ENCODE results near the gene NEB. TPM values are rescaled to one million over a fixed set of nuclear protein-coding genes. Genes with fewer than 3 reads are reported as not detected.

Gene NEB
- total and polyA plus RNA-seq, 2 of the 4 experiments (the other 2 are of a cell fraction) = under 0.01 TPM; not detected in 1

DNA sequence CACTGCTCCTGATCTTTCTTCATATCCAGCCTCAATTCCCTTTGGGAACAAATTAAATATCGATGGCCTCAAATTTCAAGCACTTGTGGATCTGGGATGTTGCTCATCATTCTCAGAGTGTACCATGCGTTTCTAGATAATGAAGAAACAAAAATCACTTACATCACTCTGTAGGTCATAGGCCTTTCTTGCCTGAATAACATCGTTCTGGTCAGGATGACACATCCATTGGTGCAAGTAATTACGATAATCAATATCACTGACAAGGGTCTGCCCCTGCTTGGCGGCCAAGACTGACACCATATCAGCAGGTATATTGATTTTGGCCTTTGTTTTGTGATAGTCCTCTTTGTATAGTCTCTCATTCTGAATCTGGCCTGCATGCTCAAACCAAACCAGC is 167.3 kb downstream of the NEB start:
- Histone ChIP-seq H3K23ac (ENCODE audit: low read depth, low read length) (no peak overlapping the region), H3K9me1 (ENCODE audit: insufficient read depth, low read length) (no peaks in the 10 kb centered on the region), H2BK20ac (ENCODE audit: low read depth, low read length) (no peak overlapping the region), H3K18ac (ENCODE audit: low read depth, low read length) (no peak overlapping the region), H3K4me2 (ENCODE audit: low read depth, low read length) (no peak overlapping the region), H2BK120ac (ENCODE audit: low read depth, low read length) (no peak overlapping the region), H3K14ac (replicated peaks; ENCODE audit: low read depth, low read length) (no peak overlapping the region), H3K4ac (ENCODE audit: low read depth, low read length) (no peak overlapping the region), H2BK15ac (ENCODE audit: low read depth, low read length) (no peak overlapping the region), H3K9ac (ENCODE audit: low read depth, low read length) (no peak overlapping the region), H3K9me3 (ENCODE audit: control insufficient read depth, insufficient read depth, low read length) (no peaks in the 10 kb centered on the region), H4K5ac (ENCODE audit: low read depth, low read length) (no peak overlapping the region), H3K79me1 (ENCODE audit: low read depth in 1 of 2, low read length in 2 of 2) (no peaks in the 10 kb centered on the region), H4K20me1 (ENCODE audit: insufficient read depth, low read length) (no peaks in the 10 kb centered on the region), H4K8ac (ENCODE audit: low read depth in 2 of 2, low read length in 2 of 2) (no peak overlapping the region), H3K27ac (ENCODE audit: insufficient read depth, low read length) (no peak overlapping the region), H3K4me3 (ENCODE audit: insufficient read depth, low read depth, low read length) (no peak overlapping the region), H2AK5ac (ENCODE audit: low read depth, low read length) (no peak overlapping the region), H2AFZ (replicated peaks; ENCODE audit: low read length, poor library complexity) (no peak overlapping the region), H2BK5ac (ENCODE audit: low read depth, low read length, poor library complexity, severe bottlenecking) (no peak overlapping the region), H3K4me1 (ENCODE audit: control insufficient read depth, insufficient read depth, low read length) (no peaks in the 10 kb centered on the region), H3K36me3 (ENCODE audit: control insufficient read depth, insufficient read depth, low read length) (no peaks in the 10 kb centered on the region), H3K27me3 (ENCODE audit: control insufficient read depth, insufficient read depth, low read length) (no peaks in the 10 kb centered on the region), H3K56ac (ENCODE audit: extremely low read depth, insufficient read depth, low read length) (no peak overlapping the region), H2AK9ac (replicated peaks; ENCODE audit: low read depth, low read length, poor library complexity) (no peak overlapping the region), H4K91ac (ENCODE audit: insufficient read depth, low read depth, low read length) (no peak overlapping the region)
- POLR2A ChIA-PET (ENCODE audit: unreplicated experiment) = no interaction called here
- no TSS peak for BruUV-seq (replicated peaks)
- dilution Hi-C loops (cut with HindIII; ENCODE audit: low sequenced_read_pairs, unreplicated experiment) (no loop called here), intact Hi-C loops (cut with micrococcal nuclease) (no loop called here), in situ Hi-C loops (cut with MboI; ENCODE audit: low sequenced_read_pairs) (no loop called here)
- WGBS, 2 experiments (ENCODE audit: extremely low coverage in 2 of 2, insufficient read length in 1 of 2) = no CpG with 5 or more reads among the region's 5 CpGs
- ATAC-seq (ENCODE audit: low read depth) (no peak), DNase-seq (no peak)
- no peak for TF ChIP-seq RAD21 (IDR thresholded peaks at IDR 0.05; ENCODE audit: low read length)
- CTCF ChIA-PET = no interaction called here

All from IMR-90 (cell line).